ENCODE data around the gene XPNPEP1. TPM values are rescaled to one million over a fixed set of nuclear protein-coding genes. Genes with fewer than 3 reads are reported as not detected.

Gene XPNPEP1
- total and polyA plus RNA-seq, 2 of the 4 experiments (the other 2 are of a cell fraction), result 164 to 311 TPM

GRCh38 chr10:109904397-109904796, 18.9 kb downstream of the XPNPEP1 start:
- peaks cover 39 to 71% of the 10 kb centered on the region in 2 experiments for H3K79me1 ChIP-seq (ENCODE audit: low read depth in 1 of 2, low read length in 2 of 2)
- dilution Hi-C loops (cut with HindIII; ENCODE audit: low sequenced_read_pairs, unreplicated experiment), result no loop called here

More at GRCh38 chr10:109904397-109904796, 18.9 kb downstream of the XPNPEP1 start:
- no peak overlapping the region for H3K4ac ChIP-seq (ENCODE audit: low read depth, low read length)
- no peak overlapping the region for H2BK5ac ChIP-seq (ENCODE audit: low read depth, low read length, poor library complexity, severe bottlenecking)
- H4K20me1 ChIP-seq (ENCODE audit: insufficient read depth, low read length), result peaks cover 11% of the 10 kb centered on the region; the same call in 1 of the 2 replicates
- no peak overlapping the region for H2BK20ac ChIP-seq (ENCODE audit: low read depth, low read length)
- no peak overlapping the region for H3K18ac ChIP-seq (ENCODE audit: low read depth, low read length)
- H2BK15ac ChIP-seq (ENCODE audit: low read depth, low read length), result no peak overlapping the region
- intact Hi-C loops (cut with micrococcal nuclease), result no loop called here
- no peak overlapping the region for H2AK5ac ChIP-seq (ENCODE audit: low read depth, low read length)
- no peak overlapping the region for H3K14ac ChIP-seq (replicated peaks; ENCODE audit: low read depth, low read length)
- ChIA-PET CTCF (no interaction called here), POLR2A (ENCODE audit: unreplicated experiment) (no interaction called here)
- no peak for ATAC-seq (ENCODE audit: low read depth)
- no peak overlapping the region for H3K56ac ChIP-seq (ENCODE audit: extremely low read depth, insufficient read depth, low read length)
- no peaks in the 10 kb centered on the region for H3K9me3 ChIP-seq (ENCODE audit: control insufficient read depth, insufficient read depth, low read length)
- peaks cover 41% of the 10 kb centered on the region for H3K9me1 ChIP-seq (ENCODE audit: insufficient read depth, low read length)
- H3K23ac ChIP-seq (ENCODE audit: low read depth, low read length), result no peak overlapping the region
- no peak overlapping the region for H2AK9ac ChIP-seq (replicated peaks; ENCODE audit: low read depth, low read length, poor library complexity)
- H3K27me3 ChIP-seq (ENCODE audit: control insufficient read depth, insufficient read depth, low read length), result no peaks in the 10 kb centered on the region
- H3K4me3 ChIP-seq (ENCODE audit: insufficient read depth, low read depth, low read length), result no peak overlapping the region
- no peak overlapping the region for H3K4me2 ChIP-seq (ENCODE audit: low read depth, low read length)
- no peak for TF ChIP-seq ELK1 (IDR thresholded peaks at IDR 0.05; ENCODE audit: borderline replicate concordance, low read depth, low read length)
- no peak for TF ChIP-seq MXI1 (IDR thresholded peaks at IDR 0.05; ENCODE audit: borderline replicate concordance, low read depth, low read length)
- no peak for TF ChIP-seq RAD21 (IDR thresholded peaks at IDR 0.05; ENCODE audit: low read length)
- no peak for TF ChIP-seq MAFK (IDR thresholded peaks at IDR 0.05; ENCODE audit: low read depth, low read length)
- TF ChIP-seq NFE2L2 (IDR thresholded peaks at IDR 0.05; ENCODE audit: low read depth, low read length), result no peak
- TF ChIP-seq CTCF (conservative IDR thresholded peaks at IDR 0.05; ENCODE audit: low read depth, low read length), result no peak
- TF ChIP-seq RFX5 (IDR thresholded peaks at IDR 0.05; ENCODE audit: low read depth, low read length), result no peak
- TF ChIP-seq MAZ (IDR thresholded peaks at IDR 0.05; ENCODE audit: borderline replicate concordance, low read depth, low read length), result no peak
- TF ChIP-seq USF2 (IDR thresholded peaks at IDR 0.05; ENCODE audit: low read depth, low read length), result no peak
- TF ChIP-seq BHLHE40 (IDR thresholded peaks at IDR 0.05; ENCODE audit: low read depth, low read length), result no peak
- no peak for TF ChIP-seq CEBPB (IDR thresholded peaks at IDR 0.05; ENCODE audit: low read depth, low read length)
- no peak for TF ChIP-seq FOS (IDR thresholded peaks at IDR 0.05; ENCODE audit: low read depth, low read length)
- no peak for TF ChIP-seq CHD1 (IDR thresholded peaks at IDR 0.05; ENCODE audit: low read depth, low read length)
- TF ChIP-seq SMC3 (IDR thresholded peaks at IDR 0.05; ENCODE audit: low read depth, low read length), result no peak
- no peak for TF ChIP-seq POLR2A (IDR thresholded peaks at IDR 0.05; ENCODE audit: low read depth, low read length)
- TF ChIP-seq RCOR1 (IDR thresholded peaks at IDR 0.05; ENCODE audit: insufficient replicate concordance, low read length), result no peak
- 100% methylated on average over 1 of the region's 2 CpGs; no CpG with 5 or more reads in 1 of the 2 experiments for WGBS, 2 experiments (ENCODE audit: extremely low coverage in 2 of 2, insufficient read length in 1 of 2)
- in situ Hi-C loops (cut with MboI; ENCODE audit: low sequenced_read_pairs), result loop anchor here (25.0 kb wide), 1 partner anchor 658 kb away; the partner anchor contains the start of gene SMC3
- no peak for DNase-seq
- H2BK120ac ChIP-seq (ENCODE audit: low read depth, low read length), result no peak overlapping the region
- no peak overlapping the region for H4K91ac ChIP-seq (ENCODE audit: insufficient read depth, low read depth, low read length)
- no peak overlapping the region for H4K5ac ChIP-seq (ENCODE audit: low read depth, low read length)
- BruUV-seq (replicated peaks), result no TSS peak
- no peak overlapping the region for H3K9ac ChIP-seq (ENCODE audit: low read depth, low read length)
- H3K36me3 ChIP-seq (ENCODE audit: control insufficient read depth, insufficient read depth, low read length), result peaks cover 17% of the 10 kb centered on the region
- no peak overlapping the region for H4K8ac ChIP-seq (ENCODE audit: low read depth in 2 of 2, low read length in 2 of 2)
- no peak overlapping the region for H2AFZ ChIP-seq (replicated peaks; ENCODE audit: low read length, poor library complexity)
- no peak overlapping the region for H3K27ac ChIP-seq (ENCODE audit: insufficient read depth, low read length)
- H3K4me1 ChIP-seq (ENCODE audit: control insufficient read depth, insufficient read depth, low read length), result peaks cover 22% of the 10 kb centered on the region

All from IMR-90 (cell line).